DOHH2 (cell line): ENCODE data around the gene CYB5R3.

Experiments
- EZH2phosphoT487 ChIP-seq: fragments of 200-600 bp; sonication (generic); IDR thresholded peaks from 2 replicates; pipeline ENCODE4 v1.6.1; 2017; ENCODE audit warnings: borderline replicate concordance, mild to moderate bottlenecking, antibody characterized with exemption, low read length, moderate library complexity, mixed read lengths
- TF ChIP-seq, protein P1 (sequence below): fragments of 200-600 bp; sonication (generic); IDR thresholded peaks from one replicate; pipeline ENCODE4 v1.5.1; 2014; ENCODE audit warnings: antibody characterized with exemption, mild to moderate bottlenecking, low read depth, low read length; ENCODE audit not compliant: poor library complexity, severe bottlenecking

DNA sequence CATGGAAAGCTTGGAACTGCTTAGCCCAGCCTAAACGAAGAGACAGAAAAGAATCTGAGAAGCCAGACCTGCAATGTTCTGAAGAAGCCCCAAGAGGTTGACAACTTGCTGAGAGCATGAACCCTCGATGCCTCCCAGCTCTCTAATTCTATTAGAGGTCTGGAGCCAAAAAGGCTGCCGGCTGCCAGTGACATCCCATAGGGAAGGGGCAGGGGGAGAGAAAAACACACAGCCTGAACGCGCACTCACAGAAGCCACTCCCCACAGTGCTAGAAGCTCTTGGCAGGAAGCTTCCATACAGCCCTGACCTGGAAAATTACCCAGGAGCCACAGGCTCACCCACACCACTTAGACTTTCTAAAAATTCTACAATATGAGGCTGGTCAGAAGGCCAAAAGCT is 52.9 kb downstream of the CYB5R3 start:
- TF ChIP-seq, protein P1, sequence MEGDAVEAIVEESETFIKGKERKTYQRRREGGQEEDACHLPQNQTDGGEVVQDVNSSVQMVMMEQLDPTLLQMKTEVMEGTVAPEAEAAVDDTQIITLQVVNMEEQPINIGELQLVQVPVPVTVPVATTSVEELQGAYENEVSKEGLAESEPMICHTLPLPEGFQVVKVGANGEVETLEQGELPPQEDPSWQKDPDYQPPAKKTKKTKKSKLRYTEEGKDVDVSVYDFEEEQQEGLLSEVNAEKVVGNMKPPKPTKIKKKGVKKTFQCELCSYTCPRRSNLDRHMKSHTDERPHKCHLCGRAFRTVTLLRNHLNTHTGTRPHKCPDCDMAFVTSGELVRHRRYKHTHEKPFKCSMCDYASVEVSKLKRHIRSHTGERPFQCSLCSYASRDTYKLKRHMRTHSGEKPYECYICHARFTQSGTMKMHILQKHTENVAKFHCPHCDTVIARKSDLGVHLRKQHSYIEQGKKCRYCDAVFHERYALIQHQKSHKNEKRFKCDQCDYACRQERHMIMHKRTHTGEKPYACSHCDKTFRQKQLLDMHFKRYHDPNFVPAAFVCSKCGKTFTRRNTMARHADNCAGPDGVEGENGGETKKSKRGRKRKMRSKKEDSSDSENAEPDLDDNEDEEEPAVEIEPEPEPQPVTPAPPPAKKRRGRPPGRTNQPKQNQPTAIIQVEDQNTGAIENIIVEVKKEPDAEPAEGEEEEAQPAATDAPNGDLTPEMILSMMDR: no peak
- no peak for TF ChIP-seq EZH2phosphoT487
